HFF-Myc (cell line): ENCODE data around the gene FAM9A.

Experiments
- DNase-seq: peaks from one replicate; pipeline ENCODE4 v3.0.0-alpha.2; 2011; ENCODE audit warnings: low read depth; ENCODE audit errors: extremely low read depth
- H3K4me3 ChIP-seq: replicated peaks from 2 replicates; pipeline ENCODE4 v1.5.1; 2011; ENCODE audit warnings: low read depth, mild to moderate bottlenecking, control low read depth, low read length
- CTCF ChIP-seq: IDR thresholded peaks from 2 replicates; pipeline ENCODE4 v1.5.1; 2012; ENCODE audit warnings: mild to moderate bottlenecking, low read depth, low read length, control low read depth; ENCODE audit errors: missing control alignments

Gene FAM9A

GRCh38 chrX:8801041-8801599 lies at the start of gene FAM9A:
FAM9A (minus strand) TSS chrX:8801383; CDS start chrX:8800171, 1,212 bp downstream.
- no peak within 1 kb of the TSS for H3K4me3 ChIP-seq
- TF ChIP-seq CTCF, result no peak
- no peak for DNase-seq

- no peak for TF ChIP-seq CTCF
- H3K4me3 ChIP-seq, result no peak overlapping the region
- no peak for DNase-seq
Measured at GRCh38 chrX:8850478-8850877, 49.3 kb upstream of the FAM9A start.

- H3K4me3 ChIP-seq, result no peak overlapping the region
- peak; percentile 11 for TF ChIP-seq CTCF
- DNase-seq, result no peak
Measured at GRCh38 chrX:8849945-8850344, 48.8 kb upstream of the FAM9A start.

DNA sequence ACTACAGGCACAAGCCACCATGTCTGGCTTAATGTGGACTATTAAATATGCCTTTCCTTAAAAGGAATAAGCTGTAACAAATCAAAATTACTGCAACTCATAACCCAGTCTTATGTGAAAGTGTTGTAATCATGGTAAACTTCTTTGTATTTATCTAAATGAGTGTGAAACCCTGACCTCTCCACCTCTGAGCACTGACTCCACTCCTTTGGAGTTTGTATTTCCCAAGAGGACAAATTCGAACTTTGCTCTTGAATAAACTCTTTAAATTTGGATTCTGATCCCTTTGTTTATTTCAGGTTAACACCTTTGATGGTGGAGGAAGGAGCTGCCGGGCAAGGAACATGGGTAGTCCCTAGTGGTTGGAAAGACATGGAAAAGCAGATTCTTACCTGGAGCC lies 48.3 kb upstream of the FAM9A start:
- TF ChIP-seq CTCF, result no peak
- H3K4me3 ChIP-seq, result no peak overlapping the region
- DNase-seq, result no peak

DNA sequence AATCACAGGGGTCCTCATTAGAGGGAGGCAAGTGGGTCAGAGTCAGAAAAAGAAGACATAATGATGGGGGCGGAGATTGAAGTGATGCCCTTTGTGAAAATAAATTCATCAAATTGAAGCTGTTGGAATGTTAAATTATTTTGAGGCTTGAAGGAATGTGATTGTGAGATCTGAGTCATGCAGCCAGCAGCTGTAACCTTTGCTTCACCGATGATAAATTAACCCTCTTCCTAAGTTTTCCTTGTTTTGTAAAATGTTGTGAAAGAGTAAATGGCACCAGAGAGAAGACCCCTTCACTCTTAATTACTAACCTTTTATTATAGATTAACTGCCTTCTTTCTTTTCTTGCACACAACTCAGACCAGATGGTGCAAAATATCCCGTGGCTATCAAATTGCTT lies 47.7 kb upstream of the FAM9A start:
- DNase-seq, result no peak
- no peak for TF ChIP-seq CTCF
- H3K4me3 ChIP-seq, result no peak overlapping the region

- no peak for TF ChIP-seq CTCF
- no peak for DNase-seq
- no peak overlapping the region for H3K4me3 ChIP-seq
Measured at GRCh38 chrX:8848441-8848840, 47.3 kb upstream of the FAM9A start.

DNA sequence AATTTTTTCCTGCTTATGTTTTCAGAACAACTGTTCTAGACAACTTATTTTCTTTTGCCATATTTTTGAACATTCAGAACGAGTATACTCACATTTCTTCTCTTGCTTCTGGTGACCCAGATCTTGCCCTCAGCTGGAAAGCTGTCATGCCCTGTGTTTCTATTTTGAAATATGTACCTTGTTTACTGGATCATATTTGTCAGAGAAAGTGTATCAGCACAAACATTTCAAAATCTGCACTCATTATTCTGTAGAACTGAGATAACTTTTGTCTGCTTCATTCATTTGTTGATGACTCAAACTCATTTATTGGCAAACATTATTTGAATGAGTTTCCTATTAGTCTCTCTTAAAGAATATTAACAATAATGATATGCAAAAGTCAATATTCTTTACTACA lies 46.2 kb upstream of the FAM9A start:
- DNase-seq, result no peak
- no peak for TF ChIP-seq CTCF
- H3K4me3 ChIP-seq, result no peak overlapping the region
